ENCODE results near the gene GPRASP3.
A peak's percentile ranks its signal among the peaks of the same experiment; 100 is the strongest.
"Not testable (repeated sequence)": the region's sequence is repeated elsewhere in the genome, so short reads cannot be mapped to it uniquely, and the experiment has no call there.

Gene GPRASP3

GRCh38 chrX:102712981-102713625, 7.4 kb upstream of the GPRASP3 start:
- Histone ChIP-seq H3K4me1 (ENCODE audit: control insufficient read depth, insufficient read depth, low read length) (no peaks in the 10 kb centered on the region; the same call in 1 of the 2 replicates), H3K4me3 (ENCODE audit: low read depth, low read length) (peak overlapping the region; percentile 71), H3K36me3 (ENCODE audit: control insufficient read depth, insufficient read depth, low read length) (peaks cover 10% of the 10 kb centered on the region; the same call in 1 of the 2 replicates), H3K27me3 (ENCODE audit: control insufficient read depth, insufficient read depth, low read length) (peaks cover 14% of the 10 kb centered on the region), H3K27ac (ENCODE audit: low read depth, low read length) (no peak overlapping the region), H3K9ac (ENCODE audit: low read depth, low read length) (no peak overlapping the region), H3K9me3 (ENCODE audit: control insufficient read depth, insufficient read depth, low read length) (no peaks in the 10 kb centered on the region)

DNA sequence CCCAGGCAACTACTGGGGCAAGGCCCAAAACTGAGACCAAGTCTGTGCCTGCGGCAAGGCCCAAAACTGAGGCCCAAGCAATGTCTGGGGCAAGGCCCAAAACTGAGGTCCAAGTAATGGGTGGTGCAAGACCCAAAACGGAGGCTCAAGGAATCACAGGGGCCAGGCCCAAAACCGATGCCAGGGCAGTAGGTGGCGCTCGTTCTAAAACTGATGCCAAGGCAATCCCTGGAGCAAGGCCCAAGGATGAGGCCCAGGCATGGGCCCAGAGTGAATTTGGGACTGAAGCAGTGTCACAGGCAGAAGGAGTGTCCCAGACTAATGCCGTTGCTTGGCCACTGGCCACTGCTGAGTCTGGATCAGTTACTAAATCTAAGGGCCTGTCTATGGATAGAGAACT, 5.5 kb upstream of the GPRASP3 start:
- peaks cover 10% of the 10 kb centered on the region; the same call in 1 of the 2 replicates for H3K36me3 ChIP-seq (ENCODE audit: control insufficient read depth, insufficient read depth, low read length)
- no peak overlapping the region for H3K4me3 ChIP-seq (ENCODE audit: low read depth, low read length)
- H3K27ac ChIP-seq (ENCODE audit: low read depth, low read length), result no peak overlapping the region
- no peaks in the 10 kb centered on the region for H3K9me3 ChIP-seq (ENCODE audit: control insufficient read depth, insufficient read depth, low read length)
- H3K4me1 ChIP-seq (ENCODE audit: control insufficient read depth, insufficient read depth, low read length), result no peaks in the 10 kb centered on the region; the same call in 1 of the 2 replicates
- no peak overlapping the region for H3K9ac ChIP-seq (ENCODE audit: low read depth, low read length)
- peaks cover 14% of the 10 kb centered on the region for H3K27me3 ChIP-seq (ENCODE audit: control insufficient read depth, insufficient read depth, low read length)

GRCh38 chrX:102715967-102716366, 4.6 kb upstream of the GPRASP3 start:
- H3K4me3 ChIP-seq (ENCODE audit: low read depth, low read length), result no peak overlapping the region
- peaks cover 7% of the 10 kb centered on the region for H3K27me3 ChIP-seq (ENCODE audit: control insufficient read depth, insufficient read depth, low read length)
- no peaks in the 10 kb centered on the region; the same call in 1 of the 2 replicates for H3K4me1 ChIP-seq (ENCODE audit: control insufficient read depth, insufficient read depth, low read length)
- H3K9me3 ChIP-seq (ENCODE audit: control insufficient read depth, insufficient read depth, low read length), result no peaks in the 10 kb centered on the region
- no peak overlapping the region for H3K9ac ChIP-seq (ENCODE audit: low read depth, low read length)
- H3K36me3 ChIP-seq (ENCODE audit: control insufficient read depth, insufficient read depth, low read length), result peaks cover 10% of the 10 kb centered on the region; the same call in 1 of the 2 replicates
- no peak overlapping the region for H3K27ac ChIP-seq (ENCODE audit: low read depth, low read length)

DNA sequence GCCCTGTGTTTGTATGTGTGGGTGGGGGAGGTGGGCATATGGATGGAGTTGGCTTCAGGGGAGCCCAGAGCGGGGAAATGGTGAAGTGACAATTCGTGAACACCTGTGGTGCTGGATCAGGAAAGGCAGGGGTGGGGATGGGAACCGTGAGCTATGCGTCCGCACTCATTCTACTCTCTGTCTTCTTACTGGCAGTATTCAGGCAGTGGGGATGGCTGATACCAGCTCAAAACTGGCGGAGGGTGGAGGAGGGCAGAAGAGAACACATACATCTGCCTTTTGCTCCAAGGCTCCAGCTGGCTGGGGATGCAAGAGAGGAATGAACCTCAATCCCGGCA, 595 bp downstream of the GPRASP3 start:
- H3K27ac ChIP-seq (ENCODE audit: low read depth, low read length); H3K4me1 ChIP-seq (ENCODE audit: control insufficient read depth, insufficient read depth, low read length): not testable (repeated sequence)
- peak overlapping the region; percentile 57 for H3K4me3 ChIP-seq (ENCODE audit: low read depth, low read length)

GRCh38 chrX:102723456-102723855, 2.9 kb downstream of the GPRASP3 start:
- Histone ChIP-seq H3K9ac (ENCODE audit: low read depth, low read length) (no peak overlapping the region), H3K4me3 (ENCODE audit: low read depth, low read length) (no peak overlapping the region), H3K4me1 (ENCODE audit: control insufficient read depth, insufficient read depth, low read length) (peaks cover 6% of the 10 kb centered on the region; the same call in 1 of the 2 replicates), H3K27ac (ENCODE audit: low read depth, low read length) (peak overlapping the region; percentile 61), H3K36me3 (ENCODE audit: control insufficient read depth, insufficient read depth, low read length) (no peaks in the 10 kb centered on the region), H3K27me3 (ENCODE audit: control insufficient read depth, insufficient read depth, low read length) (no peaks in the 10 kb centered on the region), H3K9me3 (ENCODE audit: control insufficient read depth, insufficient read depth, low read length) (no peaks in the 10 kb centered on the region)

More for the DNA sequence above, 595 bp downstream of the GPRASP3 start:
- H3K9ac ChIP-seq (ENCODE audit: low read depth, low read length); H3K27me3 ChIP-seq (ENCODE audit: control insufficient read depth, insufficient read depth, low read length); H3K36me3 ChIP-seq (ENCODE audit: control insufficient read depth, insufficient read depth, low read length); H3K9me3 ChIP-seq (ENCODE audit: control insufficient read depth, insufficient read depth, low read length): not testable (repeated sequence)

DNA sequence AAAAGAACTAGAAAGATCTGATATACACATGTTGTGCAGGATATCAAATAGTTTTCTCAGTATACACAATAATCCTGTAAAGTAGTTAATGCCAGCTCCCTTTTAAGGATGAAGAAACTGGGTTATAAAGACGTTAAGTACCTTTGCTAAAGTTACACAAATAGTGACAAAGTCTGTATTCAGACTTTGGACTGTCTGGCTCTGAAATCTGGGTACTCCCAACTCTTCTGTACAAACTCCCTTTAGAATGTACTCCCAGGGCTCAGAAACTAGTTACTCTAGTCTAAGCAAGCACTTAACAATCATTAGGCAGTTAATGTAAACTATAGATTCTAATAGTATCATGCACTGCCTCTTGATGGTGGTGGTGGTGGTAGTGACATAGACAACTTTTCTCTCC, 7.2 kb downstream of the GPRASP3 start:
- 0 out of 2 replicates have a peak, but pooled peaks cover 3% of the 10 kb centered on the region for H3K9me3 ChIP-seq (ENCODE audit: control insufficient read depth, insufficient read depth, low read length)
- H3K27ac ChIP-seq (ENCODE audit: low read depth, low read length), result no peak overlapping the region
- no peaks in the 10 kb centered on the region for H3K36me3 ChIP-seq (ENCODE audit: control insufficient read depth, insufficient read depth, low read length)
- no peaks in the 10 kb centered on the region for H3K27me3 ChIP-seq (ENCODE audit: control insufficient read depth, insufficient read depth, low read length)
- peaks cover 6% of the 10 kb centered on the region; the same call in 1 of the 2 replicates for H3K4me1 ChIP-seq (ENCODE audit: control insufficient read depth, insufficient read depth, low read length)
- no peak overlapping the region for H3K4me3 ChIP-seq (ENCODE audit: low read depth, low read length)
- no peak overlapping the region for H3K9ac ChIP-seq (ENCODE audit: low read depth, low read length)

- no peak overlapping the region for H3K9ac ChIP-seq (ENCODE audit: low read depth, low read length)
- H3K36me3 ChIP-seq (ENCODE audit: control insufficient read depth, insufficient read depth, low read length), result no peaks in the 10 kb centered on the region
- 0 out of 2 replicates have a peak, but pooled peaks cover under 1% of the 10 kb centered on the region for H3K4me1 ChIP-seq (ENCODE audit: control insufficient read depth, insufficient read depth, low read length)
- peaks cover 3% of the 10 kb centered on the region; the same call in 1 of the 2 replicates for H3K9me3 ChIP-seq (ENCODE audit: control insufficient read depth, insufficient read depth, low read length)
- H3K27me3 ChIP-seq (ENCODE audit: control insufficient read depth, insufficient read depth, low read length), result no peaks in the 10 kb centered on the region
- no peak overlapping the region for H3K27ac ChIP-seq (ENCODE audit: low read depth, low read length)
- H3K4me3 ChIP-seq (ENCODE audit: low read depth, low read length), result no peak overlapping the region
Observed at GRCh38 chrX:102728646-102729045, 8.1 kb downstream of the GPRASP3 start.

GRCh38 chrX:102739657-102740056, 19.1 kb downstream of the GPRASP3 start:
- H3K27ac ChIP-seq (ENCODE audit: low read depth, low read length), result no peak overlapping the region
- H3K9me3 ChIP-seq (ENCODE audit: control insufficient read depth, insufficient read depth, low read length), result no peaks in the 10 kb centered on the region
- no peaks in the 10 kb centered on the region for H3K36me3 ChIP-seq (ENCODE audit: control insufficient read depth, insufficient read depth, low read length)
- peaks cover 22% of the 10 kb centered on the region for H3K4me1 ChIP-seq (ENCODE audit: control insufficient read depth, insufficient read depth, low read length)
- H3K27me3 ChIP-seq (ENCODE audit: control insufficient read depth, insufficient read depth, low read length), result no peaks in the 10 kb centered on the region
- H3K9ac ChIP-seq (ENCODE audit: low read depth, low read length), result no peak overlapping the region
- no peak overlapping the region for H3K4me3 ChIP-seq (ENCODE audit: low read depth, low read length)

DNA sequence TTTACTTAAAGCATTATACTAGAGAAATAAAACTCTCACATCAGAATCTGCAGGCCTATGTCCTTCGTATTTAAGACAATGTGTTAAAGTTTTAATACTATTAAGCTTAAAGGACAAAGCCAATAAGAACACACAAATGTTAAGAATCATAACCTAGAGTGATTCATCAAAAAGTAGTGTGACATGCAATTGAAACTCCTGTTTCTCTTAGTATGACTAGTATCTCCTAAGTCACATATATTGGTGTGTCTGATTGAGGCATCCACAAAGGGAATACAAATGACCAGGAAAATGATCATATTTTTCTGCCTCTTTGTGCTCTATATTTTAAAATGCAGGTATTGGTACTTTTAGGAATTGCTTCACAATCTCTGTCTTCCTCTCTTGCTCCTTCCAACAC, 23.8 kb downstream of the GPRASP3 start:
- Histone ChIP-seq H3K27me3 (ENCODE audit: control insufficient read depth, insufficient read depth, low read length) (no peaks in the 10 kb centered on the region), H3K27ac (ENCODE audit: low read depth, low read length) (no peak overlapping the region), H3K9ac (ENCODE audit: low read depth, low read length) (no peak overlapping the region), H3K4me1 (ENCODE audit: control insufficient read depth, insufficient read depth, low read length) (peaks cover 24% of the 10 kb centered on the region), H3K36me3 (ENCODE audit: control insufficient read depth, insufficient read depth, low read length) (no peaks in the 10 kb centered on the region; the same call in 1 of the 2 replicates), H3K4me3 (ENCODE audit: low read depth, low read length) (no peak overlapping the region; the same call in 1 of the 2 replicates), H3K9me3 (ENCODE audit: control insufficient read depth, insufficient read depth, low read length) (no peaks in the 10 kb centered on the region)

DNA sequence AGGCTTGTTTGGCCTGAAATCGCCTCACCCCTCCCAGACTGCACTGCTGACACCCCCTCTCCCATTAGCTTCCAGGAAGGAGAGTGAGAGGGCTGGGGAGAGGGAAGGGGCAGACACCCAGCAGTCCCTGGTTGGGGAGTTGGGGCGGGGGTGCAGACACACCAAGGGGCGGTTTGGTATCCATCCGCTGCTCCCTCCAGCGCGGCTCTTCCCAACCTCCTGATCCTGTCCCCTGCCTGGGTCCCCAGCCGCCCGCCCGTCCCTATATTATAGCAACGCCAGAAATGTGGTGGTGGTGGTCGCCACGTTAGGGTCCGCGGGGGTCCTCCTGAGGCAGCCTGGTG, 24.9 kb downstream of the GPRASP3 start:
- H3K27me3 ChIP-seq (ENCODE audit: control insufficient read depth, insufficient read depth, low read length), result no peaks in the 10 kb centered on the region
- no peak overlapping the region for H3K27ac ChIP-seq (ENCODE audit: low read depth, low read length)
- H3K36me3 ChIP-seq (ENCODE audit: control insufficient read depth, insufficient read depth, low read length), result peaks cover 1% of the 10 kb centered on the region
- H3K9me3 ChIP-seq (ENCODE audit: control insufficient read depth, insufficient read depth, low read length), result no peaks in the 10 kb centered on the region
- no peak overlapping the region; the same call in 1 of the 2 replicates for H3K9ac ChIP-seq (ENCODE audit: low read depth, low read length)
- H3K4me3 ChIP-seq (ENCODE audit: low read depth, low read length), result peak overlapping the region; percentile 79
- peaks cover 22% of the 10 kb centered on the region for H3K4me1 ChIP-seq (ENCODE audit: control insufficient read depth, insufficient read depth, low read length)

DNA sequence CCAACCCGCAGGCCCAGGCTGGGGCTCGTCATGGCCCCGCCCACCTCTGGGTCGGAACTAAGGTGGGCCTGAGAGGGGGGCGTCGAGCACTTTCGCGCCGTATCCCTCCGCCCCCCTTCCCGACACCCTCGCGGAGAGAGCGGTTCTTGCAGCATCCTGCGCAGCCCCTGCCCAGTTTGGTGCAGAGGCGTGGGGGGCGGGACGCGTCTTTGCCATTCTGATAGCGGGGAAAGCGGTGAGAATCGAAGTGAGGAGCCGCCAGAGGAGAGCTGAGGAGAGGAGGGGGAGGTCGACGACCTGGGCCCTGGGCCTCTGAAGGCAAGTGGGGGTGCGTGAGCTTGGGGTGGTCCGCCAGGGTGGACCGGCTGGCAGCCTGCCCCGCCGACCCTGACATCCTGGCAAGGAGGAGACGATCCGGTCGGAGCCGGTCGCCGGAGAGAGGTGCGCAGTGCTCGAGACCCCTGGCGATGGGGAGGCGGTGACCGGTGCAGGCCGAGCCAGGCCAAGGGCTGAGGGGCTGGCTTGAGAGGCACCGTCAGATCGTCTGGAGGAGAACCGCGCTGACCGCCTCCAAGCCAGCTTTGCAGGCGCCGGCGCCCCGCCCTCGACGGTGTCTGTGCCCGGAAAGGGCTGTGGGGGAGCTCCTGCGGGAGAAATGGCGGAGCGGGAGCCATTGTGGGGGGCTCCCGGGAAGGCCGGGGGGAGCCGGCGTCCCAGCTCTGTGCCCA, 25.5 kb downstream of the GPRASP3 start:
- peak overlapping the region; percentile 35 for H3K27ac ChIP-seq (ENCODE audit: low read depth, low read length)
- H3K27me3 ChIP-seq (ENCODE audit: control insufficient read depth, insufficient read depth, low read length), result no peaks in the 10 kb centered on the region
- peak overlapping the region; percentile 79 for H3K4me3 ChIP-seq (ENCODE audit: low read depth, low read length)
- H3K9me3 ChIP-seq (ENCODE audit: control insufficient read depth, insufficient read depth, low read length), result no peaks in the 10 kb centered on the region
- H3K9ac ChIP-seq (ENCODE audit: low read depth, low read length), result peak overlapping the region; percentile 56; the same call in 1 of the 2 replicates
- H3K36me3 ChIP-seq (ENCODE audit: control insufficient read depth, insufficient read depth, low read length), result peaks cover 2% of the 10 kb centered on the region
- peaks cover 22% of the 10 kb centered on the region for H3K4me1 ChIP-seq (ENCODE audit: control insufficient read depth, insufficient read depth, low read length)

All from HUES48 (cell line).